HEK293 (cell line): ENCODE measurements around the gene ABHD8.

Experiments used
- MZF1 ChIP-seq: fragments of 450-650 bp; formaldehyde crosslinking; IDR thresholded peaks from 2 replicates; pipeline ENCODE4 v1.5.1; 2017; ENCODE audit warnings: missing biosample characterization, missing genetic modification characterization, borderline replicate concordance
- REPIN1 ChIP-seq: fragments of 450-650 bp; formaldehyde crosslinking; IDR thresholded peaks from 2 replicates; pipeline ENCODE4 v1.5.1; 2017; ENCODE audit warnings: missing biosample characterization, missing genetic modification characterization, low read depth
- SP3 ChIP-seq: fragments of 450-650 bp; formaldehyde crosslinking; IDR thresholded peaks from 2 replicates; pipeline ENCODE4 v1.5.1; 2016; ENCODE audit warnings: missing biosample characterization, missing genetic modification characterization
- WT1 ChIP-seq: fragments of 450-650 bp; formaldehyde crosslinking; IDR thresholded peaks from 2 replicates; pipeline ENCODE4 v1.5.1; 2016; ENCODE audit warnings: missing biosample characterization, missing genetic modification characterization
- ZBTB21 ChIP-seq: fragments of 450-650 bp; formaldehyde crosslinking; IDR thresholded peaks from 2 replicates; pipeline ENCODE4 v1.5.1; 2017; ENCODE audit warnings: missing biosample characterization, missing genetic modification characterization
- ZBTB7A ChIP-seq: fragments of 450-650 bp; formaldehyde crosslinking; IDR thresholded peaks from 2 replicates; pipeline ENCODE4 v1.5.1; 2016; ENCODE audit warnings: low read depth, missing biosample characterization, missing genetic modification characterization
- ZFHX2 ChIP-seq: fragments of 450-650 bp; formaldehyde crosslinking; conservative IDR thresholded peaks from 2 replicates; pipeline ENCODE4 v1.5.1; 2016; ENCODE audit warnings: missing biosample characterization, missing genetic modification characterization
- ZFP3 ChIP-seq: fragments of 450-650 bp; formaldehyde crosslinking; IDR thresholded peaks from 2 replicates; pipeline ENCODE4 v1.5.1; 2016; ENCODE audit warnings: low read depth, missing biosample characterization, missing genetic modification characterization
- ZFP69B ChIP-seq: fragments of 450-650 bp; formaldehyde crosslinking; IDR thresholded peaks from 2 replicates; pipeline ENCODE4 v1.5.1; 2016; ENCODE audit warnings: missing biosample characterization, missing genetic modification characterization
- ZNF19 ChIP-seq: fragments of 450-650 bp; formaldehyde crosslinking; IDR thresholded peaks from 2 replicates; pipeline ENCODE4; 2016; ENCODE audit warnings: missing biosample characterization, missing genetic modification characterization, low read depth
- ZNF266 ChIP-seq: fragments of 450-650 bp; formaldehyde crosslinking; IDR thresholded peaks from 2 replicates; pipeline ENCODE4 v1.5.1; 2016; ENCODE audit warnings: missing biosample characterization, missing genetic modification characterization, low read depth
- ZNF354C ChIP-seq: fragments of 450-650 bp; formaldehyde crosslinking; IDR thresholded peaks from 2 replicates; pipeline ENCODE4 v1.5.1; 2016; ENCODE audit warnings: missing biosample characterization, missing genetic modification characterization, low read depth, borderline replicate concordance
- ZNF626 ChIP-seq: fragments of 450-650 bp; sonication (Bioruptor Pico); formaldehyde crosslinking; IDR thresholded peaks from 2 replicates; pipeline ENCODE4 v1.5.1; 2018; ENCODE audit warnings: missing biosample characterization, missing genetic modification characterization, inconsistent platforms
- ZNF76 ChIP-seq: fragments of 450-650 bp; formaldehyde crosslinking; IDR thresholded peaks from 2 replicates; pipeline ENCODE4; 2016; ENCODE audit warnings: low read depth, missing biosample characterization, missing genetic modification characterization, borderline replicate concordance
- ZNF830 ChIP-seq: fragments of 450-650 bp; IDR thresholded peaks from 2 replicates; pipeline ENCODE4 v1.5.0; 2018; ENCODE audit warnings: missing biosample characterization, missing genetic modification characterization, low read depth, mild to moderate bottlenecking, moderate library complexity
- TF ChIP-seq, protein P1 (sequence below): fragments of 450-650 bp; formaldehyde crosslinking; IDR thresholded peaks from 2 replicates; pipeline ENCODE4 v1.5.1; 2016; ENCODE audit warnings: missing biosample characterization, missing genetic modification characterization
- TF ChIP-seq, protein P2 (sequence below): fragments of 450-650 bp; formaldehyde crosslinking; IDR thresholded peaks from 2 replicates; pipeline ENCODE4 v1.5.1; 2016; ENCODE audit warnings: missing biosample characterization, missing genetic modification characterization
- TF ChIP-seq, protein P3 (sequence below): fragments of 450-650 bp; IDR thresholded peaks from 2 replicates; pipeline ENCODE4 v1.5.1; 2018; ENCODE audit warnings: missing biosample characterization, mild to moderate bottlenecking, missing genetic modification characterization
- TF ChIP-seq, protein P4 (sequence below): fragments of 450-650 bp; formaldehyde crosslinking; IDR thresholded peaks from 2 replicates; pipeline ENCODE4 v1.5.1; 2016; ENCODE audit warnings: missing biosample characterization, missing genetic modification characterization, low read depth
- TF ChIP-seq, protein P5 (sequence below): sonication (generic); formaldehyde crosslinking; IDR thresholded peaks from 2 replicates; pipeline ENCODE4 v1.8.1; 2022; ENCODE audit warnings: mild to moderate bottlenecking, moderate library complexity, missing genetic modification reagents
- TF ChIP-seq, protein P6 (sequence below): IDR thresholded peaks from 2 replicates; pipeline ENCODE4 v1.6.1; 2011; ENCODE audit warnings: mild to moderate bottlenecking, low read depth, low read length, borderline replicate concordance

Gene ABHD8

DNA sequence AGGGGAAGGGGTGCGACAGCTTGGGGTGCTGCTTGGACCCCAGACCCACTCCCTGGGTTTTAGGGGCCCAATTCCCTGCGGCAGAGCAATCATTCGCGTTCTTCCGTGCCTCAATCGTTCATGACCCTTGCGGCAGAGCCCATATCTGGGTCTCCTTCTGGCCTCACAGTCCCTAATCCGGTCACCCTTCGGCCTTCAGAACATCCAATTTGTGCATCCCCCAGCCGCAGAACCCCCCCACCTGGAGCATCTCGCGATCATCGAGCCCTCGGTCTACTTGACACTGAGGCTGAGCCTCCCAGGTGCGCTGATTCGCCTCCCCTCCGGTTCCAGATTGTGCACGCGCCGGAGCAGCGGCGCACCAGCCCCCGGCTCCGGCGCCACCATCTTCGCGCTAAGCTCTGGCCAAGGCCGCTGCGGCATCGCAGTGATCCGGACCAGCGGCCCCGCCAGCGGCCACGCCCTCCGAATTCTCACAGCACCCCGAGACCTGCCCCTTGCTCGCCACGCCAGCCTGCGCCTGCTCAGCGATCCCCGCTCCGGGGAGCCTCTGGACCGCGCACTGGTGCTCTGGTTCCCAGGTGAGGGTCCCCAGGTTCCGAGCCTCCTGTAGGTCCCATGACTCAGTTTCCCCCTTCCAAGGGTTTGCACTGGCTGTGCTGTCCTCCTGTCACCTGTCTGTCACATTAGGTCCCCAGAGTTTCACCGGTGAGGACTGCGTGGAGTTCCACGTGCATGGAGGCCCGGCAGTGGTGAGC lies 34.6 kb upstream of the ABHD8 start (continued):
- no peak; the same call in 1 of the 2 replicates for TF ChIP-seq SP3 (tag by site-specific recombination)
- no peak for TF ChIP-seq ZNF830 (tag by site-specific recombination)
- peak; percentile 27; the same call in 1 of the 2 replicates for TF ChIP-seq ZFP69B (tag by site-specific recombination)
- no peak; the same call in 1 of the 2 replicates for TF ChIP-seq ZNF266 (tag by site-specific recombination)
- no peak for TF ChIP-seq WT1 (tag by site-specific recombination)
- TF ChIP-seq ZNF354C (tag by site-specific recombination): no peak
- TF ChIP-seq, protein P1, sequence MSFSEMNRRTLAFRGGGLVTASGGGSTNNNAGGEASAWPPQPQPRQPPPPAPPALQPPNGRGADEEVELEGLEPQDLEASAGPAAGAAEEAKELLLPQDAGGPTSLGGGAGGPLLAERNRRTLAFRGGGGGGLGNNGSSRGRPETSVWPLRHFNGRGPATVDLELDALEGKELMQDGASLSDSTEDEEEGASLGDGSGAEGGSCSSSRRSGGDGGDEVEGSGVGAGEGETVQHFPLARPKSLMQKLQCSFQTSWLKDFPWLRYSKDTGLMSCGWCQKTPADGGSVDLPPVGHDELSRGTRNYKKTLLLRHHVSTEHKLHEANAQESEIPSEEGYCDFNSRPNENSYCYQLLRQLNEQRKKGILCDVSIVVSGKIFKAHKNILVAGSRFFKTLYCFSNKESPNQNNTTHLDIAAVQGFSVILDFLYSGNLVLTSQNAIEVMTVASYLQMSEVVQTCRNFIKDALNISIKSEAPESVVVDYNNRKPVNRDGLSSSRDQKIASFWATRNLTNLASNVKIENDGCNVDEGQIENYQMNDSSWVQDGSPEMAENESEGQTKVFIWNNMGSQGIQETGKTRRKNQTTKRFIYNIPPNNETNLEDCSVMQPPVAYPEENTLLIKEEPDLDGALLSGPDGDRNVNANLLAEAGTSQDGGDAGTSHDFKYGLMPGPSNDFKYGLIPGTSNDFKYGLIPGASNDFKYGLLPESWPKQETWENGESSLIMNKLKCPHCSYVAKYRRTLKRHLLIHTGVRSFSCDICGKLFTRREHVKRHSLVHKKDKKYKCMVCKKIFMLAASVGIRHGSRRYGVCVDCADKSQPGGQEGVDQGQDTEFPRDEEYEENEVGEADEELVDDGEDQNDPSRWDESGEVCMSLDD (tag by site-specific recombination): peak; percentile 69
- TF ChIP-seq, protein P2, sequence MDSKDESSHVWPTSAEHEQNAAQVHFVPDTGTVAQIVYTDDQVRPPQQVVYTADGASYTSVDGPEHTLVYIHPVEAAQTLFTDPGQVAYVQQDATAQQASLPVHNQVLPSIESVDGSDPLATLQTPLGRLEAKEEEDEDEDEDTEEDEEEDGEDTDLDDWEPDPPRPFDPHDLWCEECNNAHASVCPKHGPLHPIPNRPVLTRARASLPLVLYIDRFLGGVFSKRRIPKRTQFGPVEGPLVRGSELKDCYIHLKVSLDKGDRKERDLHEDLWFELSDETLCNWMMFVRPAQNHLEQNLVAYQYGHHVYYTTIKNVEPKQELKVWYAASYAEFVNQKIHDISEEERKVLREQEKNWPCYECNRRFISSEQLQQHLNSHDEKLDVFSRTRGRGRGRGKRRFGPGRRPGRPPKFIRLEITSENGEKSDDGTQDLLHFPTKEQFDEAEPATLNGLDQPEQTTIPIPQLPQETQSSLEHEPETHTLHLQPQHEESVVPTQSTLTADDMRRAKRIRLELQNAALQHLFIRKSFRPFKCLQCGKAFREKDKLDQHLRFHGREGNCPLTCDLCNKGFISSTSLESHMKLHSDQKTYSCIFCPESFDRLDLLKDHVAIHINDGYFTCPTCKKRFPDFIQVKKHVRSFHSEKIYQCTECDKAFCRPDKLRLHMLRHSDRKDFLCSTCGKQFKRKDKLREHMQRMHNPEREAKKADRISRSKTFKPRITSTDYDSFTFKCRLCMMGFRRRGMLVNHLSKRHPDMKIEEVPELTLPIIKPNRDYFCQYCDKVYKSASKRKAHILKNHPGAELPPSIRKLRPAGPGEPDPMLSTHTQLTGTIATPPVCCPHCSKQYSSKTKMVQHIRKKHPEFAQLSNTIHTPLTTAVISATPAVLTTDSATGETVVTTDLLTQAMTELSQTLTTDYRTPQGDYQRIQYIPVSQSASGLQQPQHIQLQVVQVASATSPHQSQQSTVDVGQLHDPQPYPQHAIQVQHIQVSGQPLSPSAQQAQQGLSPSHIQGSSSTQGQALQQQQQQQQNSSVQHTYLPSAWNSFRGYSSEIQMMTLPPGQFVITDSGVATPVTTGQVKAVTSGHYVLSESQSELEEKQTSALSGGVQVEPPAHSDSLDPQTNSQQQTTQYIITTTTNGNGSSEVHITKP (tag by site-specific recombination): peak; percentile 72
- TF ChIP-seq ZNF19 (tag by site-specific recombination): no peak
- no peak for TF ChIP-seq ZFP3 (tag by site-specific recombination)
- TF ChIP-seq ZNF626: no peak
- TF ChIP-seq, protein P3, sequence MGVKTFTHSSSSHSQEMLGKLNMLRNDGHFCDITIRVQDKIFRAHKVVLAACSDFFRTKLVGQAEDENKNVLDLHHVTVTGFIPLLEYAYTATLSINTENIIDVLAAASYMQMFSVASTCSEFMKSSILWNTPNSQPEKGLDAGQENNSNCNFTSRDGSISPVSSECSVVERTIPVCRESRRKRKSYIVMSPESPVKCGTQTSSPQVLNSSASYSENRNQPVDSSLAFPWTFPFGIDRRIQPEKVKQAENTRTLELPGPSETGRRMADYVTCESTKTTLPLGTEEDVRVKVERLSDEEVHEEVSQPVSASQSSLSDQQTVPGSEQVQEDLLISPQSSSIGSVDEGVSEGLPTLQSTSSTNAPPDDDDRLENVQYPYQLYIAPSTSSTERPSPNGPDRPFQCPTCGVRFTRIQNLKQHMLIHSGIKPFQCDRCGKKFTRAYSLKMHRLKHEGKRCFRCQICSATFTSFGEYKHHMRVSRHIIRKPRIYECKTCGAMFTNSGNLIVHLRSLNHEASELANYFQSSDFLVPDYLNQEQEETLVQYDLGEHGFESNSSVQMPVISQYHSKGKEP (tag by site-specific recombination): no peak
- 0 out of 2 replicates have a peak, but pooled peaks have one; percentile 23 for TF ChIP-seq ZNF76
- TF ChIP-seq REPIN1 (tag by site-specific recombination): peak; percentile 47; the same call in 1 of the 2 replicates
- TF ChIP-seq, protein P4, sequence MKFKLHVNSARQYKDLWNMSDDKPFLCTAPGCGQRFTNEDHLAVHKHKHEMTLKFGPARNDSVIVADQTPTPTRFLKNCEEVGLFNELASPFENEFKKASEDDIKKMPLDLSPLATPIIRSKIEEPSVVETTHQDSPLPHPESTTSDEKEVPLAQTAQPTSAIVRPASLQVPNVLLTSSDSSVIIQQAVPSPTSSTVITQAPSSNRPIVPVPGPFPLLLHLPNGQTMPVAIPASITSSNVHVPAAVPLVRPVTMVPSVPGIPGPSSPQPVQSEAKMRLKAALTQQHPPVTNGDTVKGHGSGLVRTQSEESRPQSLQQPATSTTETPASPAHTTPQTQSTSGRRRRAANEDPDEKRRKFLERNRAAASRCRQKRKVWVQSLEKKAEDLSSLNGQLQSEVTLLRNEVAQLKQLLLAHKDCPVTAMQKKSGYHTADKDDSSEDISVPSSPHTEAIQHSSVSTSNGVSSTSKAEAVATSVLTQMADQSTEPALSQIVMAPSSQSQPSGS: no peak
- TF ChIP-seq, protein P5, sequence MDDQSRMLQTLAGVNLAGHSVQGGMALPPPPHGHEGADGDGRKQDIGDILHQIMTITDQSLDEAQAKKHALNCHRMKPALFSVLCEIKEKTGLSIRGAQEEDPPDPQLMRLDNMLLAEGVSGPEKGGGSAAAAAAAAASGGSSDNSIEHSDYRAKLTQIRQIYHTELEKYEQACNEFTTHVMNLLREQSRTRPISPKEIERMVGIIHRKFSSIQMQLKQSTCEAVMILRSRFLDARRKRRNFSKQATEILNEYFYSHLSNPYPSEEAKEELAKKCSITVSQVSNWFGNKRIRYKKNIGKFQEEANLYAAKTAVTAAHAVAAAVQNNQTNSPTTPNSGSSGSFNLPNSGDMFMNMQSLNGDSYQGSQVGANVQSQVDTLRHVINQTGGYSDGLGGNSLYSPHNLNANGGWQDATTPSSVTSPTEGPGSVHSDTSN (CRISPR knock-in tag): peak; percentile 58; the same call in 1 of the 2 replicates
- TF ChIP-seq ZBTB7A: peak; percentile 61; the same call in 1 of the 2 replicates
- no peak for TF ChIP-seq ZBTB21 (tag by site-specific recombination)
- no peak for TF ChIP-seq ZFHX2 (tag by site-specific recombination)
- no peak for TF ChIP-seq MZF1 (tag by site-specific recombination)
- TF ChIP-seq, protein P6, sequence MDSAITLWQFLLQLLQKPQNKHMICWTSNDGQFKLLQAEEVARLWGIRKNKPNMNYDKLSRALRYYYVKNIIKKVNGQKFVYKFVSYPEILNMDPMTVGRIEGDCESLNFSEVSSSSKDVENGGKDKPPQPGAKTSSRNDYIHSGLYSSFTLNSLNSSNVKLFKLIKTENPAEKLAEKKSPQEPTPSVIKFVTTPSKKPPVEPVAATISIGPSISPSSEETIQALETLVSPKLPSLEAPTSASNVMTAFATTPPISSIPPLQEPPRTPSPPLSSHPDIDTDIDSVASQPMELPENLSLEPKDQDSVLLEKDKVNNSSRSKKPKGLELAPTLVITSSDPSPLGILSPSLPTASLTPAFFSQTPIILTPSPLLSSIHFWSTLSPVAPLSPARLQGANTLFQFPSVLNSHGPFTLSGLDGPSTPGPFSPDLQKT: no peak
